SHP77 (cell line): ENCODE measurements around the gene PTPRG.

Experiments used
- DNase-seq, 2 experiments: peaks; one replicate each; lab custom pipeline; 2025; lab: John Stamatoyannopoulos, UW

The PTPRG gene

GRCh38 chr3:61866153-61866542 lies 304.8 kb downstream of the PTPRG start:
- DNase-seq, result no peak

DNA sequence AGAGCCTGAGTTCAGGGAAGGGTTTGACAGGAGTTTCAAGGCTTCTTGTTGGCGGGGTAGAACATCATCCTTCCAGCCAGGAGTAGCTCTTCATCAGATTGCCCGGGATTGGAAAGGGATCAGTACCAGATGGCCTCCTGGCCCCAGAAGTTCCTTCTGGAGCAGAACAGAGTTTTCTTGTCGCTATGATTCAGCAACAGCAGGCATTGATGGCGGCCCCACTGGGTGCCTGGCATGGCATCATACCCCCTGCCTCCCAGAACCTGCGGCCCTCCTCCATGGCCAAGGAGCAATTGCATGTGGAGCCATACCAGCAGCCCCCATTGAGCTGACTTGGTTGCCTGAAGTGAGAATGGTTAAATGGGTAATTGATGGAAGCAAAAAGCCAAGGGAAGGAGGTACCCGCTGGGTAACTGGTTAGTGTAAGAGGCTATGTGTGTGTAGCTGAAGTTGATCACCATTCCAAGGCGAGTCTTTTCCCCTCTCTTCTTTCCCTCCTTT lies 305.6 kb downstream of the PTPRG start:
- DNase-seq, result no peak

GRCh38 chr3:61868499-61868898 lies 307.1 kb downstream of the PTPRG start:
- no peak for DNase-seq

DNA sequence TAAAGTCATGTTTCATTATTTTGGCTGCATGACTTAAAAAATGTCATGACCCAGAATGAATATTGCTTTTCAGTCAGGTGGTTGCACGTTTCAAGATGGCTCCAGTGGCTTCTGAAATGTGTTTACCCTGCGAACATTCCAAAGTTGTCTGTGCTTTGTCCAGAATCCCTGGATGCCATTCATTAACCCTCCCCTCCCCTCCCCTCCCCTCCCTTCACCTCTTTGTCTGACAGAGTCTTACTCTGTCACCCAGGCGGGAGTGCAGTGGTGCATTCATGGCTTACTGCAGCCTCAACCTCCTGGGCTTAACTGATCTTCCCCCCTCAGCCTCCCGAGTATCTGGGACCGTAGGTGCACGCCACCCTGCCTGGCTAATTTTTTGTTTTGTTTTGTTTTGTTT lies 308.0 kb downstream of the PTPRG start:
- no peak for DNase-seq

DNA sequence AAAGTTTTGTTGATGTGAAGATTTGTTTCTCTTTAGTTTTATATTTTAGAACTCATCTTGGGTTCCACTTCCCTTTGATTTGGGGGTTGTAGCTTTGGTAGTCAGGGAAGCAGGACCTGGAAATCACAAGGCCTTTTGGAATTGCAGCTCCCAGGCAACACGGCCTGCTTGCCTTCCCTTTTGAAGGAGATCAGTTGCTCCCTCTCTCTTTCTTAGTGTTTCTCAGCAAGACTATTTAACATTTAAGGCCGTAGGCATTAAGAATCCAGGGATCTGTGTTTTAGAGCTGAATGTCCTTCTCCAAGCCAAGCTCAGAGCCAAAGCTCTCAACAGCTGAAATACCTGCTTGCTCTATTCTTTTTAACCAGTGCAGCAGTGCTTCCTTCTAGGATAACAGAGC lies 310.3 kb downstream of the PTPRG start:
- no peak for DNase-seq

GRCh38 chr3:61872077-61872706 lies 310.8 kb downstream of the PTPRG start:
- no peak for DNase-seq

DNA sequence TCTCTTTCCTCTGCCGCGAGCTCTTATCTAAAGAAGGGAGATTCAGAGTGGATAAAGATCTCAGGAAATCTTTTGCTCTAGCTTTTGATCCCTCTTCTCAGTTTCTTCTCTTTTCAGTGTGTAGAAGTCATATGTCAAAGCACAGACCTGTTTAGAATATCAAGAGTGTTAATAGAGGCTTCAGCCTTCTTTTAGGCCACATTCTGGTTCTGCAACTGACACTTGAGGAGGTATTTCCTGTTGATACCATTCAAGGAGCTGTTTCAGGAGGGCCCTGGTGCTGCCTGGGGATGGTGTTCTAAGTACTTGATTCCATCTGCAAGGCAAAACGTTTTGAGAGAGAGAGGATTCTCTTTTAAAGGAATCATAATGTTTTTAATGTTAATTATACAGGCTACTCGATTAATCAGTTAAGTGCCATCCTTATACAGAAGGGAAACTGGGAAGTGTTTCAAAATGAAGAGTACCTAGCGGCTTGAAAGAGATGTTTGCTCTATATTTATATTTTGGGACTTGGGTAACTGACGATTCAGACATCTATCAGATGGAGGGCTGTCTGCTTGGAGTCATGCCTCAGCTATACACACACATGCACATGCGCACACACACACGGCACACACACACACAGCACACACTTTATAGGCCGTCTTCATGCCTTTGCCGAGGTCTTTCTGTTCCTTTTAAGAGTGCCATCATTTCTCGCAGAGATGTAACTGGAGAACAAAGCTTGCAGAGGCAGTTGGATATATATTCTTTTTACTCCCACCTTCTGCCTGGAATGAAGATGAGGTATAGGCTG lies 313.9 kb downstream of the PTPRG start:
- no peak for DNase-seq

- DNase-seq, result no peak
These were observed 314.8 kb downstream of the PTPRG start for GRCh38 chr3:61875976-61876671.

DNA sequence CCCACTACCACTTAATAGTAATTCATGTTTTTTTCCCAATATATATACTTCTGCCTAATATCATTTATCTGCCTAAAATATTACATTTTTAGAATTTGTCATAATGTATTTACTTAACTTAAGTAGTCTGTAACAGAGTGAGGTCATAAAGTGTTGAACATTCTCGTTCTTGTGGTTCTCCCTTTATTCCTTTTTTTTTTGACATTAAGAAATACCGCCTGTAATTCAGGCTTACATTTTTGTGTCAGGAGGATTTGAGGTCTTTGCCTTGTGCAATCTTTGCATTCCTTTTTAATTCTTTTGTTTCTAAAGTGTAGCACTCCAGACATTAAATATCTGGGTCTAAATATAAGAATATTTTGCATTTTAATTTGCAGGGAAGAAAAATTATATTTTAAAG lies 315.4 kb downstream of the PTPRG start:
- DNase-seq, result no peak

- DNase-seq, result no peak
These were observed 316.2 kb downstream of the PTPRG start for GRCh38 chr3:61877359-61878138.

DNA sequence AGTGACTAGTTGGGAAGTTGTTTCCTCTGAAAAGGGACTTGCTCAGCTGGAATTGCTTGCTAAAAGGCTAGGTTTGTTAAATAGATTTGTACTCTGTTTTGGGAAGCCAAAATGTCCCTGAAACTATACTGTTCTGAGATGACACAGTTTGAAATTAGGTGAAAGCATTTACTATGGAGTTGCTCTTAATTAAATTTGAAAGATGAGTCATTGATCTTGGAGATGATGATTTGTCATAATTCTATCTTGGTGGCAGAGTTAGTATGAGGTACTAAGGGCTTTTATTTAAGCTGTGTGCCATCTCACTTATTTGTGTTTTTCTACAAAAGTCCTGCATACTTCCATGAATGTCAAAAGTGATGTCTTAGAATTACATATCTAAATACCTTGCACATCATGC lies 320.9 kb downstream of the PTPRG start:
- DNase-seq, result no peak

DNA sequence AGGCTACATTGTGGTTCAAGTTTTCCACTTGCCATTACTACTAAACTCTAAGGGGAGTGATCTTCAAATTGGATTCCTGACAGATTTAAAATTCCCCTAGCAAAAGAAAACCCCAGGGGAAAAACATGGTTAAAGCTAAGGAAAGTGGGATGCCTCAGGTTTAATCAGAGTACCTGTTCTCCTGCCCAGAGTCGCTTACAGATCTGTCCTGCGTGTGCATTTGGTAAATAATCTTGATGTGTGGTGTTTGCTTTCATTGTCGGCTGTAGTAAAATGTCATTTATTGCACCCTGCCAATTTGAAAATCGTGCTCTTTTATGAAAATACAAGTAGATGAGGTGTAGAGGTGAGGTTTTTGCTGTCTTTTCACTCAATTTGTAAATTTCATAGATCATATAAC lies 323.4 kb downstream of the PTPRG start:
- DNase-seq, result no peak

DNA sequence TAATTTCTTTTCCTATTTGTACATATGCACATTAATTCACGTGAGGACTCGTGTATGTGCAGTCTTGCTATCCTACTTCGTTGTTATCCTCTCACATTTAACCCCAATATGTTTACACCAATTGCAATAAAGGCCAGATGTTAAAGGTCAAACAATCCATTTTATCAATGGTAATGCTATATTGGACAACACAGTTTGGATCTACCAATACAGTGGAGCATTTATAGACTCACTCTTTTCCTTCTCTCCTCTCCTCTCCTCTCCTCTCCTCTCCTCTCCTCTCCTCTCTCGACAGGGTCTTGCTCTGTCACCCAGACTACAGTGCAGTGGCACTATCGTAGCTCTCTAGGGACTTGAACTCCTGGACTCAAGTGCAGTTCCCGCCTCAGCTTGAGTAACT lies 324.0 kb downstream of the PTPRG start:
- DNase-seq, result no peak

GRCh38 chr3:61887206-61887605 lies 325.8 kb downstream of the PTPRG start:
- no peak for DNase-seq

DNA sequence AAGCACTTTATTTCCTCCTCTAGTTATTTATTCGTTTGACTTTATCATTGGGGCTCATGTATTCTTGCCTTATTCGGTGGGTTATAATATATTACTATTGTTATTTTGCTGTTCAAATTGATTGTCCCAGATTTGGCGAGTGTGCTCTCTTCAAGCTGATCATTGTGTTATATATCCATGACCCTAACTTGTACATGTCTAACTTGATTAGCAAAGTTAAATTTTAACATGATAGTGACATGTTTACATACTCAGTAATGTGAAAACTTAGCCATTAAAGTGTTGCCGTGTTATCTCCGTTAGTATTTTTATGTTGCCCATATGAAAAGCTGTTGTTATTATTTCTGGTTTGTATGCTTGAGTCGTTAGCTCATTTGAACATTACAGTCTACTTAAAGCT lies 327.9 kb downstream of the PTPRG start:
- DNase-seq, result no peak

DNA sequence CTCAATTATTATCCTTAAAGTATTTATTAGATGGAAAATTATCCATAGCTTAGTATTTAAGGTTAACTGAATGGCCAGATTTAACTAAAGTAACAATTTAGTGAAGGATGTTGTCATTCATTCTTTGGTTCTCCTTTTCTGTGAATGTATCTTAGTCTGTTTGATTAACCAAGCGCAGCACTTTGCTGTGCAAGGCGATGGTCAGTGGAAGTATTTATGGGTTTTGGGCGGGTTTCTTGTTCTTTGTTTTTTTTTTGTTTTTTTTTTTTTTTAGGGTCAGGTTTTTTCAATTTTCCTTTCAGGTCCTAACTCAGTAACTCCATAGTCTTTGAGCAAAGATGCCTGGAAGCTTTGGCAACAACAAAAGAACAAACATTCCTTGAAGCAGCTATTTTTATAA lies 328.8 kb downstream of the PTPRG start:
- DNase-seq, result no peak

DNA sequence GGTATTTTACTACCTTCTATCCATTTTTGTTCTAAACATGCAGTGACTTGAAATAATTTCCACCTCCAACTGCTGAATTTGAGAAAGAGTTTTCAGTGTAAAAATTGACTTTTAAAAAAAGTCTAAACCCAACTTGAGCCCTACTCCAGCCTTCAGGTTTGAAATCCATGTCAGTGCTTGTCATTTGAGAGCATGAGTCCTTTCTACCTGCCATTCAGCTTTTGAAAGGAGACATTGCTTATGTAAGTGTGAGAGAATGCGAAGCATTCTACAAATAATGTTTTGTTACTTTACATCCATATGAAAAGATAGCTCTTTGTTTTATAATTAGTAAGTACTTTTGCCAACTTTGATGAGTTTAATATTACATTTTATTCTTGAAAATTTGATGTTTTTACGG lies 329.2 kb downstream of the PTPRG start:
- no peak for DNase-seq

GRCh38 chr3:61892891-61893290 lies 331.5 kb downstream of the PTPRG start:
- no peak for DNase-seq

DNA sequence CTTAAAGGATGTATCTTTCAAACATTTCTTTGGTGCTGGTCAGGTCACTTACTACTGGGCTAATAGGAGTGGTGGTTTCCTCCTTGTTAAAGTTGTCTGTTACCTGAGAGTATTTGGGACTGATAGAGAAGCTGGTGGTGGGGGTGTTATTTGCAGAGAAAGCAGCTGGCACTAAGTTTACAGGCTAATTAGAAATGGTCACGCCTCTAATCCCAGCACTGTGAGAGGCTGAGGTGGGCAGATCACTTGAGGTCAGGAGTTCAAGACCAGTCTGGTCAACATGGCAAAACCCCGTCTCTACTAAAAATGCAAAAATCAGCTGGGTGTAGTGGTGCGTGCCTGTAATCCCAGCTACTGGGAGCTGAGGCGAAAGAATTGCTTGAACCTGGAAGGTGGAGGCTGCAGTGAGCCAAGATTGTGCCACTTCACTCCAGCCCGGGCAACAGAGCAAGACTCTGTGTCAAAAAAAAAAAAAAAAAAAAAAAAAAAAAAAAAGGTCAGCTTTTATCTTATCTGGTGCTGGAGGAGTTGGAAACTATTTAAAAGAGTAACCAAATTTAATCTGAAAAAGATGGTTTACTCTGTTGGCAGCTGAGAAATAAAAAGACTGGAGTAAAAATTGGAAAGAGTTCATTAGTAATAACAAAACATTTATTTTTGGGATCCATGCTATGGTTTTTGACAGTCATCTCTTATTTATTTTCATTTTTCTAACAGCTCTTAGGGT lies 332.6 kb downstream of the PTPRG start:
- no peak for DNase-seq

GRCh38 chr3:61894988-61895935 lies 333.9 kb downstream of the PTPRG start:
- DNase-seq, result no peak
